GM18909 (cell line): ENCODE data around the gene PADI4.
"Not testable (repeated sequence)": the region's sequence is repeated elsewhere in the genome, so short reads cannot be mapped to it uniquely, and the experiment has no call there.

Source experiments
- ATAC-seq: cut with Tn5 transposase; IDR thresholded peaks from one replicate; pipeline ENCODE4 v1.9.1; 2021; ENCODE audit warnings: mild to moderate bottlenecking; ENCODE audit not compliant: unreplicated experiment, poor library complexity

PADI4 gene

DNA sequence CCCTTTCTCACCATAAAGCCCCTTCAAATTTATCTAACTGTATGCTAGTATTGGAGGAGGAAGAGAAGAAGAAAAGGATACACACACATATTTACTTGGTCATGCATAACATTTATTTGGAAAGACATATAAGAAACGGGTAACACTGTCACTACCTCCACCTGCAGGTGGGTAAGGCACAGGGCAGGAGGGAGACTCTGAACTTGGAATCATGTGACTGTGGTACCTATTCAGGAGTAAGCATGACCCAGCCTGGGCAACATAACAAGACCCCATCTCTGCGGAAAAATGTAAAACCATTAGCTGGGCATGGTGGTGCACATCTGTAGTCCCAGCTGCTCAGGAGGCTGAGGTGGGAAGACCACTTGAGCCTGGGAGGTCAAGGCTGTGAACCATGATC lies 62.6 kb downstream of the PADI4 start:
- ATAC-seq: no peak

DNA sequence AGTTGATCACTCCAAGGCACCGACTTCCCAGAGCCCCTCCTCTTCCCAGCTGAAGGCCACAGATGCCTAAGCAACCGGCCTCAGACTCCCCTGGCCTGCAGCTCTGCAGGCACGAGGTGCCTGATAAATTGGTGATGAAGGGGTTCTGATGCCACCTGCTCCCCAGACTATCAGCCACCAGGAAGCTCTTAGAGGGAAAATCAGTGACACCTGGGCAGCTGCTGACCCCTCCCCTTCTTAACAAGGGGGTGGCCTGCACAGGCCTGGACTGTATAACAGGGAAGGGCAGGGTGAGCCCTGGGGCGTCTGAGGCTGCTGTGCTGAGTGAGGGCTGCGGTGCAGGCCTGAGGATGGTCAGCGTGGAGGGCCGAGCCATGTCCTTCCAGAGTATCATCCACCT lies 63.9 kb downstream of the PADI4 start, which contains the start of gene PADI6:
PADI6 (plus strand) TSS at position 301 of the 400 bp plus-strand sequence; CDS start at position 351, 50 bp downstream.
- no peak for ATAC-seq

DNA sequence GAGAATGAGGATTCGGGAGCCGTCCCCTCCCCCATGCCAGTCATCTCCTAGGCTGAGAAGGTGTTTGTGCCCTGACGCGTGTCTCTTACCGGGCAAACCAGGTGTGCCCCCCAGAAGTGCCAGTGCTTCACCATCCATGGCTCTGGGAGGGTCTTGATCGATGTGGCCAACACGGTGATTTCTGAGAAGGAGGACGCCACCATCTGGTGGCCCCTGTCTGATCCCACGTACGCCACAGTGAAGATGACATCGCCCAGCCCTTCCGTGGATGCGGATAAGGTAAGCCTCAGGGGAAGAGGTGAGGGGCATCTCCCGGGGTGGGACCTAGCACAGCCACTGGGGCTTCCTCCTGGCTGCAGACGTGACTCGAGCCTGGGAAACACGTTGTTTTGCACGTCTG lies 65.0 kb downstream of the PADI4 start:
- no peak for ATAC-seq

DNA sequence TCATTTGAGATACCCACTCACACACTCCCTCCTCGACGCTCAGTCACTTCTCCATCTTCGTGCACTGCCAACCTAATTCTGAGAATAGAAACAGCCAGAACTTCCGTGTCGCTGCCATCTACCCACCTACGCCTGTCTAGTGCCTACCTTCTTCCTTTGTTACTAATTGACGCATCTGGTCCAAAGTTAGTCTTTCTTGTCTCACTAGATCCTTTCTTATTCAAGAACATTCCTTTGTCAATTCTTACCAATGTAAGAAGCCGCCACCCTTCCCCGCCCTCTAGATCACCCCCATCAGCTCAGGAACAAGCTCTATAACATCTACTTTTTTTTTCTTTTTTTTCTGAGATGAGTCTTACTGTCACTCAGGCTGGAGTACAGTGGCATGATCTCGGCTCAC lies 67.7 kb downstream of the PADI4 start:
- no peak for ATAC-seq

DNA sequence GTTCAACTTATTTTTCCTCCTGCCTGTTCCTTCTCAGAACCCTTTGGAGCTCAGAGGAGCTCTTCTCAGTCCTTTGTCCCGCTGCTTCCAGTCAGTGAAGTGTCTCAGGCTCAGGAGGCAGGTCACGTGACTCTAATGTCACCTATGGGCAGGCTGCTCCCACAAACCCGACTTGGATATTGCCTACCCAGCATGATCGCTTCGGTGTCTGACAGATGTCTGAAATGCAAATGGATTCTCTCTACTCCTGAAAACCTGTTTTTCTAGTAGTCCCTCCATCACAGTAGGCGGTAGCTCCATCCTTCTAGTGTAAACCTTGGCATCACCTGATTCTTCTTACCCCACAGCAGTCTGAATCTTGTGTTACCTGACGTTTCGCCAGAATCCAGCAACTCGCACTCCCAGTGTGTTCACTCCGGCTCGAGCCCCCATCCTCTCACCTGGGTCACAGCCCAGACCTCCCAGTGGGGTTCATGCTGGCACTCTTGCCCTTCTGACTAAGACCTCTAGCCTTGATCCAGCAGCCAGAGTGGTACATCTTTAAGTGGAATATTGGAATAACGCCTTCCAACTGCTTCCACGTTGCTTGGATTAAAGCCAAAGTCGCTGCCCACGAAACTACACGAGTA lies 69.4 kb downstream of the PADI4 start:
- ATAC-seq: no peak

DNA sequence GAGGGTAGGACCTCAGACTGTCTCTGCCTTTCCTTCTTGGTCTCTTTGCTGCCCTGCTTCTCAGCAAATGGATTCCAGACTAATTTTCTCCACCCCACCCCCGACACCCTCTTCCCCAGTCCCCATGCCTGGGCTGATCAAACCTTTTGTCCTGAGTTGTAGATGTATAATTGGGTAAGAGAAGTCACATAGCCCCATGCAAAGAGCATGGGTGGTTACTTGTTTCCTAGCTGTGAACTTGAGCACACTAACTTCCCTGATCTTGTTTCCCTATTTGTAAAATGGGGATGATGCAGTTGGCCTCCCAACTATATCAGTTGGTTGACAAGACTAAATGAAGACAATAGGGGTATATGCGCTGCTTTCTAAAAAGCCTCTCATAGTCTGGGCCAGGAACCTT lies 73.2 kb downstream of the PADI4 start:
- ATAC-seq: no peak

DNA sequence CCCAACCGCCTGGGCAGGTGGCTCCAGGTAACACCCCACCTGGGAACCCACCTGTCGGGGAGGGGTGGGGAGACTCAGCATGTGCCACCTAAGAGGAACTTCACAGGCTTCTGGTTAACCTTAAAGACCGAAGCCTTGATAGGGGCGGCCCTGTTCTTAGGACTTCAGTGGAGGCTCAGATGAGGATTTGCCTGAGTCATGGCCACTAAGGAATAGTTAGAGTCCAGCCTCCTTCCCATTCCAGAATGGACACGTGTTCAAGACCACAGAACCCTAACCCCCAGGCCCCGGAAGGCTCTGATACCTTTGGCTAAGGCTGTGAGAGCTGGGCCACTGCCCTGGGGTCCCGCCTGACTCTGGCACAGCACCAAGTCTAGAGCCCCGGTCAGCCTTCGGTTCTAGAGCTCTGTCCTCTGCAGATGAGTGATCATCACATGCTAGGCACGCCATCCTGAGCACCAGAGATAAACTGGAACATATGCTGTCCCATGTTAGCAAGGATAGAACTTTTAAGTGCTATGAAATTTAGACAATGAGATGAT lies 84.3 kb downstream of the PADI4 start:
- ATAC-seq: no peak

DNA sequence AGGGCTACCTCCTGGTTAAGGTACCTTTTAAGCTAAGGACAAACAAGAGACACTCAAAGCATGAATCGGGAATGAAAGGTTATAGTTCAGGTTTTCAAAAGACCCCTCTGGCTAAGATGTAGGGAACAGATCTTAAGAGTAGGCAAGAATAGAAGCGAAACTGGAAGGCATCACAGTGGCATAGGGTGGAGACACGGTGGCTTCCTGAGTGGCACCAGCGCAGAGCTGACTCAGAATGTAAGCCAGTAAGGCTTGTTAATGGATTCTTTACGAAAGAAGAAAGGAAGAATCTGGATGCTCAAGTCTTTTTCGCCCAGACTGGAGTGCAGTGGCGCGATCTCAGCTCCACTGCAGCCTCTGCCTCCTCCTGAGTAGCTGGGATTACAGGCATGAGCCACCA lies 85.2 kb downstream of the PADI4 start:
- no peak for ATAC-seq

DNA sequence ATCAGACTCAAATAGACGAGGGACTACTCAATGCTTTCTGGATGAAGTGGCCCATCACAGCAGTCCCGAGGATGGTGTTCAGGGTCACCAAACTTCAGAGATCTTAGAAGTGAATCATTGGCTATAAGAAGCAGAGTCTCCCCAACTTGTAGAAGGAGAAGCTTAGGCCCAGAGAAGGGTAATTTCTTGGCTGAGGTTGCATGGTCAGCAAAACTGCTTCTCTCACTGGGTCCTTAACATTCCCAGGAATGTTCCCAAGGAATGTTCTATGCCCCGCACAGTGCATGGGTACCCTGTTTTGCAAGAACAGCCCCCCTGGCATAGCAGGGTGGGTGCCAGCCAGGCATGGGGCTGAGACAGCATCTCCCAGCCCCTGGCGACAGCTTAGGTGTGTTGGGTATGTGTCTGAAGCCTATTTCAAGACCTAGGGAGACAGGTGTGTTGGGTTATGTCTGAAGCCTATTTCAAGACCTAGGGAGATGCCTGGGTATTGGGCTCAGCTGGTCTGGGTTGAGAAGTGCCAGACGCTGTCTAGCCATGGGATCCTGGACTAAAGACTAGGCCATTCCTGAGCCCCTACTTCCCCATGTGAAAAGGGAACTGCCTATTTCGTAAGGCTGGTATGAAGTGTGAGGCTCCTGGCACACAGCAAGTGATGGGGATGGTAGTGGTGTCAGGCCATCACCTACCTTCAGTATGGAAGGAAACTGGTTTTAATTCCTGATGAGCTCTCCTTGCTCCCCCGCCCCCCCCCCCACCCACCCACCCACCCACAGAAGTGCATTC lies 90.1 kb downstream of the PADI4 start:
- no peak for ATAC-seq

DNA sequence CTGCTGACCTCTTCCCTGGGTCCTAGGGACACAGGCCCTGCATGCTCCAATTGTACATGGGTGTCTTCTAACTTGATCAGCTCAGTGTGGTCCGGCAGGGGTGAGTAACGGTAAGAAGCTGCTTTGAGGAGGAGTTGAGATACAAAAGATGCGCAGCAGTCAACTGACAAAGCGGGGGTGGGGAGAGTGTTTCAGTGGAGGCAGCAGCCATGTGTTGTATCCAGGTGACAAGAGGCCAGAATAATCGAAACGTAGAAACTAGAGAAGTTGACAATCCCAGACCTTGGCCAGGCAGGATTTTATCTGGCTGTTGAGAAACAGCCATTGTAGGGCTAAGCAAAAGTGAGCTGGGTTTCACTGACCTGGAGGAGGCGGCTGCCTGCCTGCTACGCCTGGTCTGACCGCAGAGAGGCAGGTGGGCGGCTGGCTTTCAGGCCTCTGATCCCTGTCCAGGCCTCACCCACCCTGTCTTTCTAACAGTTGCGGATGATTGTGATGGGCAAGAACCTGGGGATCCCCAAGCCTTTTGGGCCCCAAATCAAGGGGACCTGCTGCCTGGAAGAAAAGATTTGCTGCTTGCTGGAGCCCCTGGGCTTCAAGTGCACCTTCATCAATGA lies 92.8 kb downstream of the PADI4 start:
- ATAC-seq: no peak

DNA sequence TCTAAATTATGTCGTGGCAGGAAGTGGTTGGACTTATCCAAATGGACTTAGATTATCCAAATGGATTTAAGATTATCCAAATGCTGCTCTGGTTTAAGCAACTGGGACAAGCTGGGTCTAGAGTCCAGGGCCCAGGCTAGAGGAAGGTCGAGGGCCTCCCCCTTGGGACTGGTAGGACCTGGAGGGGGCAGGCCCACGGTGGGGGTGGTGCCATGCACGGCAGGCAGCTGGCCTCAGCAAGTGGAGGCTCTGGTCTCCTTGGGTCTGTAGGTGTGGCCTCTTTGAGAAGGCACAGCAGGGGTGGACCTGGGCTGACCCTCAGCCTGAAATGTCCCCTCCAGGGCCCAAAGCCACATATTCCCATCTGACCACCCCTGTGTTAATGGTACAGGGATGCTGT lies 93.8 kb downstream of the PADI4 start:
- no peak for ATAC-seq

DNA sequence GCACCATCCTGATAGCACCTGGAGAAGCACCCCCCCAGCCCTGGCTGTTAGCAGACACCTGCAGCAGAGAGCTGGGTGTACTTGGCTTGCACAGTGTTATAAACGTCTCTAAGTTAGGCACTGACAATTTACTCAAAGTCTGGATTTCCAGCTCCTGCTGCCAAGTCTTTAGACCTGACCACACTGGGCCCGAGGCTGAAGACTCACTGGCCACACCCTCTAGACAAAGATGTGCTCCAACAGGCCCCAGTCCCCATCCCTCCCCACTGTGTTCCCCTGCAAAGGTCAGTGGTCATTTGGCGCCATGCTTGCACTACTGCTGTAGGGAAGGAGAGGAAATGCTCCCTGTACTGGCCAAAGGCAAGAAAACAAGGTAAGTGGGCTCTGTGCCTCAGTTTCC lies 95.1 kb downstream of the PADI4 start:
- no peak for ATAC-seq

DNA sequence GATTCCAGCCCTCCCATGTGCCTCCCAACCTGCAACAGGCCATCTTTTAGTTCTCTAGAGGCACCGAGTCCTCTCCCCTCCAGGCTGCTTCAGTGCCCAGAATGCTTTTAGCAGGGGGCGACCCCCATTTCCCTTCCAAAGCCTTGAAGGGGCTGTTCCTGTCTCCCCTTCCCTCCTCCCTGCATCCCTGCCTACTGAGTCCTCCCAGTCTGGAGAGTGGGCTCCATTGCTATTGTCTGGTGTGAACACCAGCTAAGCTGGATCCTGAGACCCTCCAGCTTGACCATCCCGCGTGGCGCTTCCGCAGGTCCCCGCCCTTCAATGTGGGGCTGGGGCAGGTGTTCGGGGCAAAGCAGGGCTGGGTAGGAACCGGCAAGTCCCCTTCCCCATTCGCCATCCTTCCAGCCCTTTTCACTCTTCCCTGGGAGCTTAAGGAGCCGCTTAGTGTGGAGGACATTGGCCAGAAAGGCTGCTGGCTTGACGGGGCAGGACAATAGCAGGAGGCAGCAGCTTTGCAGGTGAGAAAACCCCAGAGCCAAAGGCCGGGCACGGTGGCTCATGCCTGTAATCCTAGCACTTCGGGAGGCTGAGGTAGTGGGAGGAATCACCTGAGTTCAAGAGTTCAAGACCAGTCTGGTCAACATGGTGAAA lies 96.2 kb downstream of the PADI4 start:
- ATAC-seq: no peak

DNA sequence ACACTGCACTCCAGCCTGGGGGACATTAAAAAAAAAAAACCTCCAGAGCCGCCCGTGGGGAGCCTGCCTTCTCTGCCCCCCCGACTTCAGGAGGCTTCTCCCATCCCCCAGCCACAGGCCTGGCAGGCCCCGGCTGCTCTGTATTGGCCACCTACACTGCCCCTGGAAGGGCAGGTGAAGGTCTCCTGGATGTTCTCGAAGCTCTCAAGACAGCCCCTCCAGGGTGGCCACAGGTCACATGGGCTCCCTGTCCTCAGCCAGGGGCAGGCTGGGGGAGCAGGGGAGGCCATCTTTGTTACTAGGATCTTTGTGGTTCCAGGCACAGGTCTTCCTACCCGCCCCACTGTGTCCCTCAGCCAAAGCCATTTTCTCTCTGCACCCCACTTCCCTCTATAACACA lies 96.8 kb downstream of the PADI4 start:
- no peak for ATAC-seq

DNA sequence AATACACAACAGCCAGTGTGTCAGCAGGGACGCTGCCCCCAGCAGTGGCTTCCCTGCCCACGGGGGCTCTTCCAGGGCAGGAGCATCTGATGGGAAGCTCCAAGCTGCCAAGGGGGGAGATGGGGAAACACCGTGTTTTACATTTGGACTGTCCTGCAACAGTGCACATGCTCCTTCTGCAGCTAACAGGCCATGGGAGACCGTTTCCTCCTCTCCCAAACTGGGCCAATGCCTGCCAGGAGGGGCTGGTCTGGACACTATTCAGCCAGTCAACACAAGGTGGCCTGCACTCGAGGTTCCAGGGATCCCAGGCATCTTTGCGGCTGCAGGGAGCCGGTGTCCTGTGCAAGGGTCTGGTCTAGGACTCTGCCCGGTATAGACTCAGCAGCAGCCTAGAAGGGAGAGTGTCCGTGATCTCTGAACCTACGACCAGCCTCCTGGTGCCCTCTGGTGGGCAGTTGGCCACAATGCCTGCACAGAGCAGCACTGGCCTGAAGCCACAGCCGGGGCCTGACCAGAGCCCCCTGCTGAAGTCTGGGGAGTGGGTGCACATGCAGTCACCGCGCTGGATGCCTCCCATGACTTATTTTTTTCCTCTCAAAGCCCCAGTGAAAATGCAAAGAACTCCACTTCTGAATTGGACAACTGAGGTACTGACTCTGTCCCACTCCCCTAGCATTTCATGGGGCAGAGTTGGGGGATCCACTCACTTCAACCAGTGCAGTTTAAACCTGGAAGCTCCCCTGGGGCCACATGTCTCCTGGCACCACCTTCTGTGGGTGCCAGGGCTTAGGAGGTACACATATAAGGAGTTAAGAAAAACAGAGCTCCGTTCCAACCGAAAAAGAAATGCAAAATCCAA lies 98.1 kb downstream of the PADI4 start:
- ATAC-seq: peak; percentile 46

DNA sequence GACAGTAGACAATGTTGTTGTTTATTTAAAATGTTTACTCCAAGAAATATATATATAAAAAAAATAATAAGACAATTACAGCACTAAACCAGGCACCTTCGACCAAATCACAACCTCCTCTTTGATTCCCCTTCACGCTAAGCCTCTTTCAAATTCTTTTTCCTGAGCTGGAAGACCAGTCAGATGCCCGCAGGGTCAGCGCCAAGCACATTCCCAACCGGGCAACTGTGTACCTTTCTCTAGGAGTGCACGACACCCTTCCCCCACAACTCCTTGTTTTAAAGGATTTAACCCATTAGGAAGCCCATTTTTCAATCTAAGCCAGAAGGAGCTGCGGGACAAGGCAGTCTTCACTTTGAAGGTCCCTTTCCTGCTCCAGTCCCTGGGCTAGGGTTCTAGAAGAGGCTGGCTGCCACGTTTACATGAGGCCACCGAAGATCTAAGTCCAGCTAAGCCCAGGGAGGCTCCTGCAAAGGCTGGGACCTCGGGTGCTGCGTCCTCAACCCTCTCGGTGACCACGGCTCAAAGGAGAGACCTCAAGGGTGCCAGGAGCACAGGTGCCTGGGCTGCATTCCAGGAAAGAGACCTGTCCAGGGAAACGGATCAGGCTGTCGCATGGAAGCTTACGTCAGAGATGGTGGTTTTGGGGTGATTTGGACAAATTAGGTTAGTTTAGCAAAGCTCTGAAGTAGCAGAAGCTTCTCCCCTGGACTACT lies 98.9 kb downstream of the PADI4 start:
- not testable (repeated sequence) for ATAC-seq

DNA sequence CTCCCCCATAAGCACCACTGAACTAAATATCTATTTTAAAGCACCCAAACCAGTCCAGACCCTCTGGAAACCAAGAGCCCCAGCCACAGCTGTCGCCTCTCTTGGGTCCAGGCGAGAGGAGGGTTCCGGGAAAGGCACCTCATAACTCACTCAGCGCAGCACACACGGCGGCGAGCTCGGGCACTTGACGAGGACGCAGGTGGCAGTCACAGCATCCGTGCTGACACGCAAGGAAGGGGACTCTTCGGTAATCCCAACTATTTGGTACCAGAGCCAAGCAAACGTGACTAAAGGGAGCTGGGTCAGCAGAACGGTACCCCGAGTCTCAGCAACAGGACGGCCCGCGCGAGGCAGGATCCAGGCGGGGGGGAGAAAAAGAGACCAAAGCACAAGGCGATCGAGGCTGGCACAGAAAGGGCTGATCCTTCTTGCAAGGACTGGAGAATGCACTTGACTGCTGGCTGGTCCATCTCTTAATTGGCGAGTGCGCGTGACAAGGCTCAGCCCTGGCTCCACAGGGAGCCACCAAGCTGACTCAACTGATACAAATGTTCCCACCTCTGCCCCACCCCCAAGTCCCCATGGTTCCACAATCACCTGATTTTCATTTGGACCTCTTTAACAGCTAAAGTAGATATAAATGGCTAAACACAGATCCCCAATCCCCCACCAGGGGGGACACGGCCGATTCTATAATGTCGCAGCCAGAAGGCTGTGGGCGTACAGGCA lies 100.0 kb downstream of the PADI4 start:
- ATAC-seq: not testable (repeated sequence)

DNA sequence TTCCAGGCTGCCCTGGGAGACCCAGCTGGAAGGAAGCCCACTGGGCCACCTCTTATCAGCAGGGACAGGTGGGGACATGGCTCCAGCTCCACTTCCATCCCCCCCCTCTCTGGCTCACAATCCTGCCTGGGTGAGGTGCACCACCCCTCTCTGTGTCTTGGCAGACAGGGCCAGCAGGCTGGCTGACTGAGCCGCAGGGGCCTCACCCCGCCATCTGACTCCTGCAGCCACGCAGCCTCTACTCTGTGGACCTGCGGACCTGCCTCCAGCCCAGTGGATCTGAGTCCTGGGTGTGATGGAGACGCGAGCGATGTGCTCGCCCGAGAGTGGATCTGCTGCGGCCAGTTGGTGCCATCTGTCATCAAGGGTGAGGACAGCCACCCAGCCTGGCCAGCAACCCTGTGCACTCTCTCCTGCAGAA lies 101.4 kb downstream of the PADI4 start:
- no peak for ATAC-seq
